GM18520 (cell line): ENCODE data around the gene RIN3.
"Not testable (repeated sequence)": the region's sequence is repeated elsewhere in the genome, so short reads cannot be mapped to it uniquely, and the experiment has no call there.

Experiments used
- ATAC-seq: cut with Tn5 transposase; IDR thresholded peaks from one replicate; pipeline ENCODE4 v1.9.1; 2021; ENCODE audit not compliant: unreplicated experiment

Gene RIN3

GRCh38 chr14:92528486-92529100, 15.0 kb downstream of the RIN3 start:
- ATAC-seq: no peak

GRCh38 chr14:92529903-92530302, 16.3 kb downstream of the RIN3 start:
- no peak for ATAC-seq

GRCh38 chr14:92531106-92531873, 17.7 kb downstream of the RIN3 start:
- ATAC-seq: peak; percentile 77

- no peak for ATAC-seq
Measured at GRCh38 chr14:92532490-92533163, 19.0 kb downstream of the RIN3 start.

- ATAC-seq: no peak
Measured at GRCh38 chr14:92534932-92535643, 21.5 kb downstream of the RIN3 start.

- not testable (repeated sequence) for ATAC-seq
Measured at GRCh38 chr14:92536231-92536630, 22.6 kb downstream of the RIN3 start.

GRCh38 chr14:92538412-92538985, 24.9 kb downstream of the RIN3 start:
- peak; percentile 61 for ATAC-seq

- ATAC-seq: no peak
Measured at GRCh38 chr14:92539419-92539818, 25.8 kb downstream of the RIN3 start.

GRCh38 chr14:92539875-92540274, 26.3 kb downstream of the RIN3 start:
- ATAC-seq: no peak

GRCh38 chr14:92540472-92541048, 27.0 kb downstream of the RIN3 start:
- no peak for ATAC-seq

- no peak for ATAC-seq
Measured at GRCh38 chr14:92542766-92543554, 29.4 kb downstream of the RIN3 start.

GRCh38 chr14:92544051-92544720, 30.6 kb downstream of the RIN3 start:
- no peak for ATAC-seq

- no peak for ATAC-seq
Measured at GRCh38 chr14:92546347-92547053, 32.9 kb downstream of the RIN3 start.

GRCh38 chr14:92549105-92549858, 35.7 kb downstream of the RIN3 start:
- ATAC-seq: no peak

GRCh38 chr14:92549859-92550230, 36.3 kb downstream of the RIN3 start:
- no peak for ATAC-seq

GRCh38 chr14:92551044-92551841, 37.7 kb downstream of the RIN3 start:
- peak; percentile 62 for ATAC-seq

- ATAC-seq: no peak
Measured at GRCh38 chr14:92552066-92552465, 38.5 kb downstream of the RIN3 start.
